NCI-H1417 treated with DMSO at 0.1 percent for 48 hours (cell line): ENCODE measurements around the gene SHISA4.

Experiments
- DNase-seq: peaks from one replicate; lab custom pipeline; 2025; lab: John Stamatoyannopoulos, UW

The SHISA4 gene

DNA sequence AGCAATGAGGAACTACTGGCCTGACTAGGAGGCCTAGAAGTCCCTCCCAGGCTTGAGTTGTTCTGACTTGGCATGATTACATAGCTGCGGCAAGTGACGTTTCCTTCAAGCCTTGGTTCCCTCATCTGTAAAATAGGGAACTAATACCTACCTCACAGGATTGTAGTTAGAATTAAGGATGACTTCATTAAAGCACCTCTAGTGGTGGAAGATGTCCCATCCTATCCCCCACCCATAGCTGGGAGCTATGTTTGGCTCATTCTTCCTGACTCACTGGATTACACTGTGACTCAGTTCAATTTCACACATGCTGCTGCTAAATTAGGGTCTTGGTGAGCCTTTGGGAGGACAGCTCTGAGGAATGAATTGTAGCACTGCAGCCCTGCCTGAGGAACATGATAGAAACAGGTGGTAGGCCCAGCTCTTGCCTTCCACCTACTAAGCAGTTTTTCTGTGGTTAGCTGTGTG lies 6.0 kb upstream of the SHISA4 start:
- DNase-seq: no peak

GRCh38 chr1:201883266-201883665 lies 5.4 kb upstream of the SHISA4 start:
- no peak for DNase-seq

GRCh38 chr1:201883786-201884185 lies 4.9 kb upstream of the SHISA4 start:
- no peak for DNase-seq

DNA sequence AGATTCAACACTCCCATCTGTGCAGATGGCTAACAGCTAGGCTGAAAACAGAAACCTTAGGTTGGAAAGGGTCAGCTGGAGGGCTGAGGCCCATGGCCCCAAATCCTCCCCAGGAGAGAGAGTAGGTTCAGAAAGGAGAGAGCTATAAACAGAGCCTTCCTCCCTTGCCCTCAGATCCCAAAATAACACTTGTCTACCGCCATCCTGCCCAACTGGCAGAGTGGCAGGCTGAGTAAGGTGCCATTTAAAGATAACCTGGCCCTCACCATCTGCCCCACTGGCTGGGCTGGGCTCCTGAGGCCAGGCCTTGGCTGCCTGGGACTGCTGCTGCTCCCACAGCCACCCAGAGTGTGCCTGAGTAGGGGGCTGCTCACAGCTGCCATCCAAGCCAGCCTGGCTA lies 4.3 kb upstream of the SHISA4 start:
- DNase-seq: no peak

GRCh38 chr1:201885531-201886075 lies 3.1 kb upstream of the SHISA4 start:
- no peak for DNase-seq

GRCh38 chr1:201886103-201886885 lies 2.4 kb upstream of the SHISA4 start:
- DNase-seq: no peak

- no peak for DNase-seq
These were observed 1.4 kb upstream of the SHISA4 start for GRCh38 chr1:201887116-201887866.

DNA sequence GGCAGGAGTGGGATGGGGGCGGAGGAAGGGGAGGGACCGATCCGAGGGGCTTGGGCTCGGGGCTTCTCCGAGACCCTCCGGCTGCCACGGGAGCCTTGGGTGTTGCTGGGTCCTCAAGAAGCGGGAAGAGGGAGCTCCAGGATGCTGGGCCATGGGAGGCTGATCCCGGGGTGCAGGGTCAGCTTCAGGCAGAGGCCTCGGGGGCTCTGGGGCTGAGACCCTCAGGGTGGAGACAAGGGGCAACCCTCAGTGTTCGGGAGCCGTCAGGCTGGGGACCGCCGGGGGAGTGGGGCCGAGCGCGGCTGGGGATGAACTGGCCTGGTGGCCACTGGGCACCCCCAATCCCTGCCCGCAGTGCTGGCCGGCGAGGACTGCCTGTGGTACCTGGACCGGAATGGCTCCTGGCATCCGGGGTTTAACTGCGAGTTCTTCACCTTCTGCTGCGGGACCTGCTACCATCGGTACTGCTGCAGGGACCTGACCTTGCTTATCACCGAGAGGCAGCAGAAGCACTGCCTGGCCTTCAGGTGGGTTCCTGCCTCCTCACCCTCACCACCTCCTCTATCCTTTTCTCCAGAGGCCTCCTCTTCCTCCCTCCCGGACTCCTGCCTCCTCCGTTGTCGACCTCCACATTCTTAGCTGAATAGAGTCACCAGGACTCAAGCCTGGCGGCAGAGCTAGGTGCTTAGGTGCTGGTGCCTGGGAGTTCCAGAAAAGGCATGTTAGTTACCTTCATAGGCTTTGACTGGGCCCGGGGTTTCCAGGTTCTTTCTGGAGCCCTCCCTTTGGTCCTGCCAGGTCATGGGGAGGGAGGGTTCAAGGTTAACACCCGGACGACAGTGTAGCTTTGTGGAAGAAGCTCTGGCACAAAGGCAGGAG lies 631 bp downstream of the SHISA4 start:
- DNase-seq: no peak

- no peak for DNase-seq
These were observed 1.5 kb downstream of the SHISA4 start for GRCh38 chr1:201890223-201890622.

- no peak for DNase-seq
These were observed 2.2 kb downstream of the SHISA4 start for GRCh38 chr1:201890806-201891450.

GRCh38 chr1:201891451-201892045 lies 2.9 kb downstream of the SHISA4 start:
- no peak for DNase-seq

- no peak for DNase-seq
These were observed 3.5 kb downstream of the SHISA4 start for GRCh38 chr1:201892211-201892610.

DNA sequence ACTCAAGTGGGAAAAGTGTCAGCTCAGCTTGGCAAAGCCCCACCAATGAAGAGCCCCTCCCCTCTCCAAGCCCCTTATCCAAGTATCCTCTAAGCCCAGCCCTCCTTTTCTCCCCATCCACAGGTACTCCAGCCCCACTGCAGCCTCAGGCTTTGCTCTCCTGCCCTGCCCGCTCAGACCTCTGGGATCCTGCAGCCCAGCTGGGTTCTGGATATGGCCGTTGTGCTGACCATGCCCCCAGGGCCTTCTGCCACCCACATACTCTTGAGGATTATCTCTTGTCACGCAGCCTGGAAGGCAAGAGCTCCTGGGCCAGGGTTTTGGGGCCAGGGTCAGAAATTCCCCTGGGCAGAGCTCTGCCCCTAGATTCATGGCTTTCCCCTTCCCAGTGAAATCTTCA lies 4.7 kb downstream of the SHISA4 start:
- DNase-seq: no peak

- DNase-seq: no peak
These were observed 5.8 kb downstream of the SHISA4 start for GRCh38 chr1:201894343-201895119.

GRCh38 chr1:201895120-201895665 lies 6.5 kb downstream of the SHISA4 start:
- DNase-seq: no peak

GRCh38 chr1:201895913-201896807 lies 7.5 kb downstream of the SHISA4 start:
- peak; percentile 39 for DNase-seq

DNA sequence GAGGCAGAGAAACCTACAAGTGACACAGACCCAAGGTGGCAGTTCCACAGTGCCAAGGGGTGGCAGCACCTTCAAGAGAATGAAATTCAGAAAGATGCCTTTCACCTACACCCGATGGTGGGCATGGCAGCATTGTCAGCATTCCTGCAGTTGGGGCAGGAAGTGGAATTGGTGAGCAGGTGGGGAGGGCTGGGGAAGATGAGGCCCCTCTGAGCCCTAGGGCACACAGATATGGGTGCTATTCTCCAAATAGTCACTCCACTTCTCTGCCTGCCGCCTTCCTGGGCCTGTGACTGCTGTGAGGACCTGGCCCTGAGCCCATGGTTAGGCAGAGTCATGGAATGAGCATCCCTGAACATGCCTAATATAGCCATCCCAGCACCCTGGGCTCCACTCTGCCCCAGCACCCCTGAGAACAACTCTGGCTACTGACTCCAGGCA lies 8.3 kb downstream of the SHISA4 start:
- DNase-seq: no peak

DNA sequence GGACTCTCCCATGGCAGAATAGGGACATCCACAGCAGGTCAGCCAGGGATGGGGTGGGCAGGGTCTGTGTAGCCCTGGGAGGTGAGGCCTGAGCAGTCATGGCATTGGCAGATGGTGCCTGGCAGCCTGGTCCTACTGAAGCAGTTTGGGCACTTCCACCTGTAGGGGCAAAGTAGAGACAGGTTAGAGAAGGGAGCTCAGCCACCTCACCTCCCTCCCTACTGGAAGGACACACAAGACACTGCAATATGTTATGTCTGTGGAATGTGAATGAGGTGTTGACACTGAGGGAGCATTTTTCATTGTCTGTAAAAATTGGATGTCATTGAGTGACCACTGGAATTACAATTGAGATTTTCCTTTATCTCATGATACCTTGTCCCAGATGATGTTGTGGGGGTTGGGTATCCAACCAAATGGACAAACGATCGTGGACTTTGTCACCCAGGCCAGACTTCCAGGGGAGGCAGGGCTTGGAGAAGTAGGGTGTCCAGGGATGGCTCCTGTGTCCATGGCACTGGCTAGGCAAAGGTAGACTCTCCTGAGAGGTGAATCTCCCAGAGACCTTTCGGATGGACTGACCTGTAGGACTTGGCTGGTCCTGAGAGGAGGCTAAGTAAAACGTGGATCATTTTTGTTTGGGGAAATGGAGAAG lies 9.7 kb downstream of the SHISA4 start:
- DNase-seq: no peak
